ENCODE data around the gene MRPS18A.

DNA sequence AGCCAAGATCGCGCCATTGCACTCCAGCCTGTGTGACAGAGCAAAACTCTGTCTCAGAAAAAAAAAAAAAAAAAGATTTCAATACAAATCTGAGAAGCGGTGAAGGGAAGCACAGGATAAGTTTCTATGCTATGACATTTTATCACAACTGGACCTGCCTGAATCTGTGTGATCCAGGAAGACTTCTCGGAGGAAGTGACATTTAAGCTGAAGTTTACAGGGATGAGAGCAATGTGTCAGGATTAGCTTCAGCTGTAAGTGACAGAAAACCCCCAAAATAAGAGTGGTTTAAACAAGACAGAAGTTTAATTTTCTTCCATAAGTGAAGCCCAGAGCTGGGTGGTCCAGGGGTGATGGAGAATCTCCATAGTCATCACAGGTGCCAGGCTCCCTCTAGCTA, 33.4 kb upstream of the MRPS18A start:
- TF ChIP-seq EZH2 (IDR thresholded peaks at IDR 0.05): no peak
- no peak for TF ChIP-seq POLR2AphosphoS5 (IDR thresholded peaks at IDR 0.05; ENCODE audit: borderline replicate concordance, low read depth, low read length)

Data from SK-N-MC (cell line).